ENCODE data around the gene TBCD. TPM values are rescaled to one million over a fixed set of nuclear protein-coding genes. Genes with fewer than 3 reads are reported as not detected.

The TBCD gene
- total RNA-seq, 1 experiment from 2014 or later: 29.6 TPM

DNA sequence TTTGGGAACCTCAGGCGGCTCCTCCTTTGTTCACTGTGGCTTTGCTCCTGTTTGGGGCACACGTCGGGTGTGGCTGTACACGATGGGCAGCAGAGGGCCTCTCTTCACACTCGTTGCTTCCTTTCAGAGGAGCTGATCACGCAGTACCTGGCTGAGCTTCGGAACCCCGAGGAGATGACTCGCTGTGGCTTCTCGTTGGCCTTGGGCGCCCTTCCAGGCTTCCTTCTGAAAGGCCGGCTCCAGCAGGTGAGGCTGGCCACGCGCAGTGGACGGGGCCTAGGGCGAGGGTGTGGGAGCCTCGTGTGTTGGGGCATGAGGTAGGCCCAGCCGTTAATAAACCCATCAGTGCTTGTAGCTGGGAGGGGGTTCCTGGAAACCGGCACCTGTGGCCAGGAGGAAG is 172.9 kb downstream of the TBCD start:
- peak; percentile 71 for ATAC-seq
- H3K79me2 ChIP-seq (ENCODE audit: low read length): no peaks in the 10 kb centered on the region
- no TSS peak for BruUV-seq (replicated peaks)
- peaks cover 6% of the 10 kb centered on the region; the same call in 1 of the 2 replicates for H3K4me1 ChIP-seq (ENCODE audit: insufficient read depth, low read length)
- intact Hi-C loops (cut with micrococcal nuclease): no loop called here
- H3K36me3 ChIP-seq (ENCODE audit: low read depth, low read length): no peaks in the 10 kb centered on the region; the same call in 1 of the 2 replicates
- H2AFZ ChIP-seq (ENCODE audit: low read length): no peak overlapping the region
- H3K4me3 ChIP-seq (ENCODE audit: low read length): no peak overlapping the region
- H3K4me2 ChIP-seq (ENCODE audit: low read length): no peak overlapping the region
- CTCF ChIA-PET: no interaction called here
- POLR2A ChIA-PET (ENCODE audit: unreplicated experiment): no interaction called here
- no peaks in the 10 kb centered on the region for H3K9me2 ChIP-seq (replicated peaks; ENCODE audit: low read length)
- TF ChIP-seq, protein P1, sequence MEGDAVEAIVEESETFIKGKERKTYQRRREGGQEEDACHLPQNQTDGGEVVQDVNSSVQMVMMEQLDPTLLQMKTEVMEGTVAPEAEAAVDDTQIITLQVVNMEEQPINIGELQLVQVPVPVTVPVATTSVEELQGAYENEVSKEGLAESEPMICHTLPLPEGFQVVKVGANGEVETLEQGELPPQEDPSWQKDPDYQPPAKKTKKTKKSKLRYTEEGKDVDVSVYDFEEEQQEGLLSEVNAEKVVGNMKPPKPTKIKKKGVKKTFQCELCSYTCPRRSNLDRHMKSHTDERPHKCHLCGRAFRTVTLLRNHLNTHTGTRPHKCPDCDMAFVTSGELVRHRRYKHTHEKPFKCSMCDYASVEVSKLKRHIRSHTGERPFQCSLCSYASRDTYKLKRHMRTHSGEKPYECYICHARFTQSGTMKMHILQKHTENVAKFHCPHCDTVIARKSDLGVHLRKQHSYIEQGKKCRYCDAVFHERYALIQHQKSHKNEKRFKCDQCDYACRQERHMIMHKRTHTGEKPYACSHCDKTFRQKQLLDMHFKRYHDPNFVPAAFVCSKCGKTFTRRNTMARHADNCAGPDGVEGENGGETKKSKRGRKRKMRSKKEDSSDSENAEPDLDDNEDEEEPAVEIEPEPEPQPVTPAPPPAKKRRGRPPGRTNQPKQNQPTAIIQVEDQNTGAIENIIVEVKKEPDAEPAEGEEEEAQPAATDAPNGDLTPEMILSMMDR (conservative IDR thresholded peaks at IDR 0.05; ENCODE audit: low read depth, low read length): peak; percentile 48
- no peak for TF ChIP-seq EZH2phosphoT487 (IDR thresholded peaks at IDR 0.05; ENCODE audit: borderline replicate concordance, low read length)
- no peak for TF ChIP-seq EZH2 (IDR thresholded peaks at IDR 0.05; ENCODE audit: low read length, unreplicated experiment)
- H3K9me3 ChIP-seq (ENCODE audit: low read length): no peaks in the 10 kb centered on the region
- H3F3A ChIP-seq (ENCODE audit: low read length, unreplicated experiment): no peaks in the 10 kb centered on the region
- peak; percentile 77 for DNase-seq
- no peak overlapping the region for H3K9ac ChIP-seq (ENCODE audit: low read length)
- no peaks in the 10 kb centered on the region for H4K20me1 ChIP-seq (ENCODE audit: low read length)
- no peaks in the 10 kb centered on the region for H3K27me3 ChIP-seq (ENCODE audit: low read length)
- no peak overlapping the region for H3K27ac ChIP-seq (ENCODE audit: low read length)

DNA sequence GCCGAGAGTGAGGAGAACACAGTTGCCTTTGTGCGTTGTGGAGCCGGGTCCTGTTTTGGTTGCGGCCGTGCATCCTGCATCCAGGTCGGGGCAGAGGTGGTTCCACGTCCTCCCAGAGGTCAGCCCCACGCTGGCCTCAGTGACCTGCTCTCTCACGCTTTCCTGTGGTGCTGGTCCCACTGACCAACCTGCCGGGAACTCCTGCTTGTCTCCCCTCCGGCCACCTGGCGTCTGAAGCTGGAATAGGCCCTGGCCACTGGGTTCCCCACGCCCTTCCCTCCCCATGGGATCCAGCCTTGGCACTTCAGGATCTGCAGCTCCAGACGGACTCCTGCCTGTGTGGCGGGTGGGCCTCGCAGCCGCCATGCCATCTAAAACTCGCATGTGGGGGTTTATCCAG is 173.5 kb downstream of the TBCD start:
- no peak for TF ChIP-seq EZH2phosphoT487 (IDR thresholded peaks at IDR 0.05; ENCODE audit: borderline replicate concordance, low read length)
- TF ChIP-seq, protein P1 (conservative IDR thresholded peaks at IDR 0.05; ENCODE audit: low read depth, low read length): no peak
- no peak for TF ChIP-seq EZH2 (IDR thresholded peaks at IDR 0.05; ENCODE audit: low read length, unreplicated experiment)
- H2AFZ ChIP-seq (ENCODE audit: low read length): no peak overlapping the region
- no peaks in the 10 kb centered on the region for H3K9me2 ChIP-seq (replicated peaks; ENCODE audit: low read length)
- no peak overlapping the region for H3K9ac ChIP-seq (ENCODE audit: low read length)
- no peaks in the 10 kb centered on the region for H3K9me3 ChIP-seq (ENCODE audit: low read length)
- H3K4me3 ChIP-seq (ENCODE audit: low read length): no peak overlapping the region
- no peaks in the 10 kb centered on the region for H3K79me2 ChIP-seq (ENCODE audit: low read length)
- CTCF ChIA-PET: no interaction called here
- POLR2A ChIA-PET (ENCODE audit: unreplicated experiment): no interaction called here
- H3K4me2 ChIP-seq (ENCODE audit: low read length): no peak overlapping the region
- no TSS peak for BruUV-seq (replicated peaks)
- H3K4me1 ChIP-seq (ENCODE audit: insufficient read depth, low read length): peaks cover 6% of the 10 kb centered on the region; the same call in 1 of the 2 replicates
- H4K20me1 ChIP-seq (ENCODE audit: low read length): no peaks in the 10 kb centered on the region
- ATAC-seq (no peak), DNase-seq (no peak)
- intact Hi-C loops (cut with micrococcal nuclease): no loop called here
- peaks cover under 1% of the 10 kb centered on the region; the same call in 1 of the 2 replicates for H3K36me3 ChIP-seq (ENCODE audit: low read depth, low read length)
- no peaks in the 10 kb centered on the region for H3F3A ChIP-seq (ENCODE audit: low read length, unreplicated experiment)
- H3K27me3 ChIP-seq (ENCODE audit: low read length): no peaks in the 10 kb centered on the region
- H3K27ac ChIP-seq (ENCODE audit: low read length): no peak overlapping the region

DNA sequence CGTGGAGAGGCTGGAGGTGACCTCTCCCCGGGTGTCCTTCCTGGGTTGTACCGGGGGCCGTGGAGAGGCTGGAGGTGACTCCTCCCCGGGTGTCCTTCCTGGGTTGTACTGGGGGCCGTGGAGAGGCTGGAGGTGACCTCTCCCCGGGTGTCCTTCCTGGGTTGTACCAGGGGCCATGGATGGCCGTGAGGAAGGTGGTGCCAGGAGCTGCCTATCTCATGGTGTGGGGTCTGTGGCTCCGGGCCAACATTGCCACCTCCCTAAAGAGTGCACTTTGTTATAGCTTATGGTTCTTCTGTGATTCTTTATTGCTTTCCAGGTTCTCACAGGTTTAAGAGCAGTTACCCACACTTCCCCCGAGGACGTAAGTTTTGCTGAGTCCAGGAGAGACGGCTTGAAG is 174.2 kb downstream of the TBCD start:
- Histone ChIP-seq H3K36me3 (ENCODE audit: low read depth, low read length) (peaks cover 6% of the 10 kb centered on the region; the same call in 1 of the 2 replicates), H2AFZ (ENCODE audit: low read length) (no peak overlapping the region), H3K9me2 (replicated peaks; ENCODE audit: low read length) (no peaks in the 10 kb centered on the region), H3K27me3 (ENCODE audit: low read length) (no peaks in the 10 kb centered on the region), H3K4me2 (ENCODE audit: low read length) (no peak overlapping the region), H3K4me3 (ENCODE audit: low read length) (no peak overlapping the region), H4K20me1 (ENCODE audit: low read length) (no peaks in the 10 kb centered on the region), H3K27ac (ENCODE audit: low read length) (no peak overlapping the region), H3K79me2 (ENCODE audit: low read length) (no peaks in the 10 kb centered on the region), H3F3A (ENCODE audit: low read length, unreplicated experiment) (no peaks in the 10 kb centered on the region), H3K9me3 (ENCODE audit: low read length) (no peaks in the 10 kb centered on the region), H3K4me1 (ENCODE audit: insufficient read depth, low read length) (peaks cover 6% of the 10 kb centered on the region; the same call in 1 of the 2 replicates), H3K9ac (ENCODE audit: low read length) (no peak overlapping the region)
- DNase-seq (no peak), ATAC-seq (no peak)
- ChIA-PET CTCF (interaction anchor here (0.5 kb wide), 1 partner anchor 156 kb away, joined by 9 read pairs; no protein-coding TSS in a partner anchor), POLR2A (ENCODE audit: unreplicated experiment) (no interaction called here)
- no TSS peak for BruUV-seq (replicated peaks)
- intact Hi-C loops (cut with micrococcal nuclease): no loop called here
- TF ChIP-seq EZH2phosphoT487 (IDR thresholded peaks at IDR 0.05; ENCODE audit: borderline replicate concordance, low read length) (no peak), EZH2 (IDR thresholded peaks at IDR 0.05; ENCODE audit: low read length, unreplicated experiment) (no peak)
- TF ChIP-seq, protein P1 (conservative IDR thresholded peaks at IDR 0.05; ENCODE audit: low read depth, low read length): no peak
